GM19238 (cell line): ENCODE data around the gene TAC3.
"Not testable (repeated sequence)": the region's sequence is repeated elsewhere in the genome, so short reads cannot be mapped to it uniquely, and the experiment has no call there.

Source experiments
- DNase-seq: peaks from one replicate; pipeline ENCODE4 v3.0.0; 2011; ENCODE audit warnings: low spot score; ENCODE audit not compliant: insufficient read length

The TAC3 gene

DNA sequence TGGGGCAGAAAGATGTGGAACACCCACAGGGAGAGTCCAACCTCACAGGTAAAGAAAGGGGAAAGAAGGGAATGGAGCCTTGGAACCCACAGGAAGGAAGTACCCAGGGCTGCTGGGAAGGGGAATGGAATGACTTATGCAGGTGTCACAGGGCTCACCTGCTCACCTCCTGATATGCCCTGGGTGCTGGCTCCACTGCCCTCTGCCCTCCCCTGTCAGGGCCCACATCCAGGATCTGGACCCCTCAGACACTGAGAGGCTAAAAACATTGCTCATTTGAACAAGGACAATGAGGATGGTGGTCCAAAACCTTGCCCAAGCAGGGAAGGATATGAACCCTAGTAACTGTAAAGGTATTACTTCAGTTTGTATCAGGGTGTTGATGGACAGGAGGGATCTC, 29.3 kb downstream of the TAC3 start:
- no peak for DNase-seq

DNA sequence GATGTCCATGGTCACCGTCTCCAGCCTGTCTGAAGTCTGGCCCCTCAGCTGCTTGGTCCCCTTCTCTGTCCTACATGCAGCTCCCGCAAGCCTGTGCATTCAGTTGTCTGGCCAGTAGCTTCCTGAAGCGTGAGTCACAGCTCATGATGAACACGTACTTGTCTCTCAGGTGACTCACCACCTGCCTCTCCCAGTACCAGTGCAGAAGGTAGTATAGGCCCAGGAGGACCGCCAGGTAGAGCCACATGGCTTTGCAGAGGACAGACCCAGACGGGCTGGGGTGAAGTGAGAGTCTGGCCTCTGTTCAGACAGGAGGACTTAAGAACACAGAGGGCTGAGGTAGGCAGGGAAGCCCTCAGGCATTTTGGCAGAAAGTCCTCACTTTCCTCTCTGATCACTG, 30.6 kb downstream of the TAC3 start:
- not testable (repeated sequence) for DNase-seq

DNA sequence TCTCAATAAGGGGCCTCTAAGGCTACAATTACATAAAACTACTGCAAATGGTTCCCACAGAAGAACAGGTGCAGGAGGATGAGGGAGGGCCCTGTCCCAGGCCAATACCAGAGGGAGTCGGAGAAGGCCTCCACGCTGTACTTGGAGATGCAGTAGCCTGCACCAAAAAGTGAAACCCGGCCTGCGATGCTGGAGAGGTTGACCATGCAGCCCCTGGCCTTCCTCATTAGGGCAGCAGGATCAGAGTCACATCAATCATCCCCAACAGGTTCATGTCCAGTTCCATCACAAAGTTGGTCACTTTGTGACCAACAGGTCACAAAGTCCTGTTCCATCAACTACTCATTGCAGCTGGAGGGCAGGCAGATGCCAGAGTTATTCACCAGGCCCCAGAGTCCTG, 32.9 kb downstream of the TAC3 start:
- DNase-seq = no peak

DNA sequence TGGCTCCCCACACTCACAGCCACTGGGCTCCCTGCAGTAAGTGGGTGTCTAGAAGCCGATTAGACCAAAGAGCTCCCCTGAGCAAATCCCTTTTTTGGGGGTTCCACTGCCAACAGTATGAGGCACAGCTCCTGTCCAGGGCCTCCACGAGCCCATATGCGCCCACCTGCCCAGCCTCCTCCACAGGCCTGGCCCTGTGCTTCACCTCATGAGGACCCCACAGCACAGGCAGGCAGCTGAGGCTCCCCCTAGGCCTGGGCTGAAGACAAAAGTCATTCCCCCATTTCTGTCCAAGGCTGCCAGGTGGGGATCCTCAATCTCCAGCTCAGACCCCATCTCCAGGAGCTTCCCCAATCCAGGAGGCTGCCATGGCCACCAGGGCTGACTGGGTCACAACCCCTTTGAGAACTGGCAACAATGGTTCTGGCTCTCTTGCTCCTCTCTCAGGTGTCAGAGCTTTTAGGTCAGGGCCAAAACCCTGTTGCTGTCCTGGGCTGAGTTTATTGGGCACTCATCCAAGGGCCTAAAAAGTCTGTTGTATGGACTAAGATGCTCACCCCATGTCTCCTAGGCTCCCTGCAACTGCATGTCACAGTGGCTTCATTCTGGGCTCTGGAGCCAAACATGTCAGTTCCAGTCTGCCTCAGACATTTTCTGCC, 33.6 kb downstream of the TAC3 start:
- DNase-seq = not testable (repeated sequence)

DNA sequence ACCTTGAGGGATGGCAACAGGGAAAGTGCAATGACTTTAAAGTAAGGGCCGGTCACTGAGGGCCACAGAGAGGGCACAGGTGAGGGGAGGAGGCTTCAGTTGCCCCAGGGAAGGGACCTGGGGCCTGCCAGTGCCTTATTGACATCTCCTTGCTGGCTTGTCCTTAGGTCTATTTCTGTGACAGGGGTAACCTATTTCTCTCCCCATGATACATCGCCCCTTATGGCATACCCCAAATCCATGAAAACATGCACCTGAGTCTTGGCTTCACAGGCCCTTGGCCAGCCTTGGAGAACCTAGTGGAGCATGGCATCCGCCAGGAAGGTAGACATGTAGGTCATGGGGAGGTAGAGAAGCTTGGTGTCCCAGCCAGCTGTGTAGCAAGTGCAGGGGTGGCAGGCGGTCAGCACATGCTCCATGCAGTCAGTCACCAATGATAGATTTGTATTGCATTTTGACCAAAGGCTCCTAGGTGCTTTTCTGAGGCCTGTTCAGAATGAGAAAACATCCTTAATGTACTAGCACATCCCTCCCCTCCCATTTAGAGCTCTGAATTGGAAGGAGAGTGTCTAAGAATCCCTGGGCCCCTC, 35.3 kb downstream of the TAC3 start:
- DNase-seq = no peak

DNA sequence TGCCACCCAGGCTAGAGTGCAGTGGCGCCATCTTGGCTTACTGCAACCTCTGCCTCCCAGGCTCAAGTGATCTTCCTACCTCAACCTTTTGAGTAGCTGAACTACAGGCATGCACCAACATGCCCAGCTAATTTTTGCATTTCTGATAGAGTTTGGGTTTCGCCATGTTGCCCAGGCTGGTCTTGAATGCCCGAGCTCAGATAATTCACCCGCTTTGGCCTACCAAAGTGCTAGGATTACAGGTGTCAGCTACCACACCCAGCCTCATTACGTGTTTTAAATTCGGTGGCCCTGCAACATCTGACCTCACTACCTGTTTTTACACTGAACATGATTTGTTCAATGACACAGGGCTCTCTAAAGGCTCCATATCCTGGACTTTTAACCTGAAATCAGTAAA, 36.1 kb downstream of the TAC3 start:
- no peak for DNase-seq

DNA sequence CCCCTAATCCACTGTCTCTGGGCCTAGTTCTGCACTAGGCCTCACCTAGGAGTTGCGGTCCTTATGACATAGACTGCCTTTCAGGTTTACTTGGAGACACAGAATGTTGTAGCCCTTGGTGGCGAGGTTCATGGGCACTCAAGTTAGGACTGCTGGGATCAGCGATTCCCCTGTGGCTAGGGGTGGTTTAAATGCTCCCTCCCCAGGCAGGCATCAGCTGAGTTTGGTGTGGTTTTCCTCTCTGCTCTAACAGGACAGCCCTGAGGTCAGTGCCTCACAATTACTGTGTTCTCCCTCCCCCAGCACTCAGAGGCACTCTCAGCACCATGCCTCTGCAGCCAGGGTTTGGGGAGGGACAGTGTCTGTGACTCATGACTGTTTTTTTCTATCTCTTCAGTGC, 36.7 kb downstream of the TAC3 start:
- no peak for DNase-seq

DNA sequence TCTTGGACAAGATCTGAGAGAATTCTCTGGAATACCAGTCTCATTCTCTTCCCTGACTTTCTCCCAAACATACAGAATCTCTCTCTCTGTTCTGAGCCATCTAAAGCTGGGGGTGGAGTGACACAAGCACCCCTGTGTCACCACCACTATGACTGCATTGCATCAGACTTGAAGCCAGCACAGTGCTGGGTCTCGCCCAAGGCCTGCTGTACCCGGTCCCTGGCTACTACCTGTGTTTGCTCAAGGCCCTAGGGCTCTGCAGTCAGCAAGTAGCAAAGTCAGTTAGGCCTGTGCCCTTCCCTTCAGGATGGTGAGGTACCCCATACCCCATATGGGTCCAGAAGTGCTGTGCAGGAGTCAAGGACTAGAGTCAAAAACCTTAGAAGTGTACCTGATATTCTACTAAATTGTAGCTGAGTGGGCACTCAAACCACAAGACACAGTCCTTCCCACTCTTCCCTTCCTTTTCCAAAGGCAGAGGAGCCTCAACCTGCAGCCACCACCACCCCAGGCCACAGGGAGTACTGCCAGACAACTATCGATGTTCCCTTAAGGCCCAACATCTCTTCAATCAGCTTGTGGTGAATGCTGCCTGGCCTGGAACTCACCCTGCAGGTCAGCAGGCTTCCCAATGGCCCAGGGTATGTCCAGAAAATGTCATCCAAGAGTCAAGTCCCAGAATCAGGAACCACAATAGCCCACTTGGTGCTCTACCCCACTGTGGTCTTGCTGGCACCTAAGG, 37.8 kb downstream of the TAC3 start:
- no peak for DNase-seq

DNA sequence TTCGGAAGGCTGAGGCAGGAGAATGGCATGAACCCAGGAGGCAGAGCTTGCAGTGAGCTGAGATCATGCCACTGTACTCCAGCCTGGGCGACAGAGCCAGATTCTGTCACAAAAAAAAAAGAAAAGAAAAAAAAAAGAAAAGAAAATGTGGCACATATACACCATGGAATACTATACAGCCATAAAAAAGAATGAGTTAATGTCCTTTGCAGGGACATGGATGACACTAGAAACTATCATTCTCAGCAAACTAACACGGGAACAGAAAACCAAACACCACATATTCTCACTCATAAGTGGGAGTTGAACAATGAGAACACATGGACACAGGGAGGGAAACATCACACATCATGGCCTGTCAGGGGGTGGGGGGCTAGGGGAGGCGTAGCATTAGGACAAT, 39.0 kb downstream of the TAC3 start:
- DNase-seq = not testable (repeated sequence)

DNA sequence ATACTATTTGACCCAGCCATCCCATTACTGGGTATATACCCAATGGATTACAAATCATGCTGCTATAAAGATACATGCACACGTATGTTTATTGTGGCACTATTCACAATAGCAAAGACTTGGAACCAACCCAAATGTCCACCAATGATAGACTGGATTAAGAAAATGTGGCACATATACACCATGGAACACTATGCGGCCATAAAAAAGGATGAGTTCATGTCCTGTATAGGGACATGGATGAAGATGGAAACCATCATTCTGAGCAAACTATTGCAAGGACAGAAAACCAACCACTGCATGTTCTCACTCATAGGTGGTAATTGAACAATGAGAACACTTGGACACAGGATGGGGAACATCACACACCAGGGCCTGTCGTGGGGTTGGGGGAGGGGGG, 42.1 kb downstream of the TAC3 start:
- not testable (repeated sequence) for DNase-seq

DNA sequence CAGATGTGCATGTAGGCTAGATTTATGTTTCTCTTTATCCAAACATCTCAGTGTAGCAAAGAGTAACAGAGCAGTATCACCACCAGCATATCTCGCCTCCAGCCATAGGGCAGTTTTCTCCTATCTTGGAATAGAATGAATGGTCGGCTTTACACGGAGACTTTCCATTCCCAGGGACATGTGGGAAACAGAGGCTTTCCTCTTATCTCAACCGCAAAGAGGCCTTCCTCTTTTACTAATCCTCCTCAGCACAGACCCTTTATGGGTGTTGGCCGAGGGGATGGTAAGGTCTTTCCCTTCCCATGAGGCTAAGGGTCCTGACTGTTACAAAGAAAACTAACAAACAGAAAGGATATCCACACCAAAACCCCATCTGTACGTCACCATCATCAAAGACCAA, 47.4 kb downstream of the TAC3 start:
- DNase-seq = not testable (repeated sequence)

DNA sequence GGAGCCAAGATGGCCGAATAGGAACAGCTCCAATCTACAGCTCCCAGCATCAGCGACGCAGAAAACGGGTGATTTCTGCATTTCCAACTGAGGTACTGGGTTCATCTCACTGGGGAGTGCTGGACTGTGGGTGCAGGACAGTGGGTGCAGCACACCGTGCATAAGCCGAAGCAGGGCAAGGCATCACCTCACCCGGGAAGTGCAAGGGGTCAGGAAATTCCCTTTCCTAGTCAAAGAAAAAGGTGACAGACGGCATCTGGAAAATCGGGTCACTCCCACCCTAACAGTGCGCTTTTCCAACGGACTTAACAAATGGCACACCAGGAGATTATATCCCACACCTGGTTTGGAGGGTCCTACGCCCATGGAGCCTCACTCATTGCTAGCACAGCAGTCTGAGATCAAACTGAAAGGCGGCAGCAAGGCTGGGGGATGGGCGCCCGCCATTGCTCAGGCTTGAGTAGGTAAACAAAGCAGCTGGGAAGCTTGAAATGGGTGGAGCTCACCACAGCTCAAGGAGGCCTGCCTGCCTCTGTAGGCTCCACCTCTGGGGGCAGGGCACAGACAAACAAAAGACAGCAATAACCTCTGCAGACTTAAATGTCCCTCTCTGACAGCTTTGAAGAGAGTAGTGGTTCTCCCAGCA, 50.2 kb downstream of the TAC3 start:
- not testable (repeated sequence) for DNase-seq

DNA sequence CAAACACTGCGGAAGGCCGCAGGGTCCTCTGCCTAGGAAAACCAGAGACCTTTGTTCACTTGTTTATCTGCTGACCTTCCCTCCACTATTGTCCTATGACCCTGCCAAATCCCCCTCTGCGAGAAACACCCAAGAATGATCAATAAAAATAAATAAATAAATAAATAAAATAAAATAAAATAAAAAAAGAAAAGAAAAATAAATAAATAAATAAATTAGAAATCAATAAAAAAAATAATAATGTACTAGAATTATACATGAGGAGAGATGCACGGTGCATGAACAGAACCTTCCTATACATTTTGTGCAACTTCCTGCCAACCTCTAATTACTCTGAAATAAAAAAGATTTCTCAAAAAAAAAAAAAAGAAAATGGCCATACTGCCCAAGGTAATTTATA, 51.2 kb downstream of the TAC3 start:
- not testable (repeated sequence) for DNase-seq

DNA sequence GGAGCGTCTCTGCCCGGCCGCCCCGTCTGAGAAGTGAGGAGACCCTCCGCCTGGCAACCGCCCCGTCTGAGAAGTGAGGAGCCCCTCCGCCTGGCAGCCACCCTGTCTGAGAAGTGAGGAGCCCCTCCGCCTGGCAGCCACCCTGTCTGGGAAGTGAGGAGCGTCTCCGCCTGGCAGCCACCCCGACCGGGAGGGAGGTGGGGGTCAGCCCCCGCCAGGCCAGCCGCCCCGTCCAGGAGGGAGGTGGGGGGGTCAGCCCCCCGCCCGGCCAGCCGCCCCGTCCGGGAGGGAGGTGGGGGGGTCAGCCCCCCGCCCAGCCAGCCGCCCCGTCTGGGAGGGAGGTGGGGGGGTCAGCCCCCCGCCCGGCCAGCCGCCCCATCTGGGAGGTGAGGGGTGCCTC, 52.8 kb downstream of the TAC3 start:
- DNase-seq = not testable (repeated sequence)

DNA sequence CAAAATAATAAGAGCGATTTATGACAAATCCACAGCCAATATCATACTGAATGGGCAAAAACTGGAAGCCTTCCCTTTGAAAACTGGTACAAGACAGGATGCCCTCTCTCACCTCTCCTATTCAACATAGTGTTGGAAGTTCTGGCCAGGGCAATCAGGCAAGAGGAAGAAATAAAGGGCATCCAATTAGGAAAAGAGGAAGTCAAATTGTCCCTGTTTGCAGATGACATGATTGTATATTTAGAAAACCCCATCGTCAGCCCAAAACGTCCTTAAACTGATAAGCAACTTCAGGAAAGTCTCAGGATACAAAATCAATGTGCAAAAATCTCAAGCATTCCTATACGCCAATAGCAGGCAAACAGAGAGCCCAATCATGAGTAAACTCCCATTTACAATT, 54.1 kb downstream of the TAC3 start:
- DNase-seq = not testable (repeated sequence)
